D341Med (cell line): ENCODE data around the gene ABCA12.
A peak's percentile ranks its signal among the peaks of the same experiment; 100 is the strongest.

Experiments used
- DNase-seq: peaks from one replicate; pipeline ENCODE4 v3.0.0; 2012; ENCODE audit warnings: low spot score

ABCA12 gene

GRCh38 chr2:215032153-215032552 lies 106.3 kb downstream of the ABCA12 start:
- DNase-seq, result no peak

GRCh38 chr2:215031321-215031720 lies 107.1 kb downstream of the ABCA12 start:
- no peak for DNase-seq

GRCh38 chr2:215029936-215030335 lies 108.5 kb downstream of the ABCA12 start:
- DNase-seq, result no peak

- DNase-seq, result no peak
Measured at GRCh38 chr2:215028231-215028630, 110.2 kb downstream of the ABCA12 start.

GRCh38 chr2:215027779-215028178 lies 110.6 kb downstream of the ABCA12 start:
- no peak for DNase-seq

GRCh38 chr2:215022910-215023309 lies 115.5 kb downstream of the ABCA12 start:
- DNase-seq, result no peak

DNA sequence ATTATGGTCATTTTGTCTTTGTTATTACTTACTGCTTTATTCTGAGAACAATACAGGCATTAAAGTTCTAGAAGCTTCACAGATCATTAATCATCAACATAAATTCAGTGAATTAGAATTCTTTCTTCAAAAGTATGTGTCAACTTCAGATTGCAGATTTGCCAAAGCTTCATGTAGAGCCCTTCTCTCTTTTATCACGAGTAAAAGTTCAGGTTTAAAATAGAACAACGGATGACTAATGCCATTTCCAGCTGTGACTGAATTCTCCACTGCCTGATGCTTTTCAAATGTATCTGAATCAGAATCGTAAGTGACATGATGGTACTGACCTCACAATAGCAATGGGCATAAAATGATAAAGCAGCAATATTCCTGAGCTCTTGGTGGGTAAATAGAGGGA lies 116.0 kb downstream of the ABCA12 start:
- no peak for DNase-seq

- DNase-seq, result no peak
Measured at GRCh38 chr2:215020283-215020682, 118.1 kb downstream of the ABCA12 start.

DNA sequence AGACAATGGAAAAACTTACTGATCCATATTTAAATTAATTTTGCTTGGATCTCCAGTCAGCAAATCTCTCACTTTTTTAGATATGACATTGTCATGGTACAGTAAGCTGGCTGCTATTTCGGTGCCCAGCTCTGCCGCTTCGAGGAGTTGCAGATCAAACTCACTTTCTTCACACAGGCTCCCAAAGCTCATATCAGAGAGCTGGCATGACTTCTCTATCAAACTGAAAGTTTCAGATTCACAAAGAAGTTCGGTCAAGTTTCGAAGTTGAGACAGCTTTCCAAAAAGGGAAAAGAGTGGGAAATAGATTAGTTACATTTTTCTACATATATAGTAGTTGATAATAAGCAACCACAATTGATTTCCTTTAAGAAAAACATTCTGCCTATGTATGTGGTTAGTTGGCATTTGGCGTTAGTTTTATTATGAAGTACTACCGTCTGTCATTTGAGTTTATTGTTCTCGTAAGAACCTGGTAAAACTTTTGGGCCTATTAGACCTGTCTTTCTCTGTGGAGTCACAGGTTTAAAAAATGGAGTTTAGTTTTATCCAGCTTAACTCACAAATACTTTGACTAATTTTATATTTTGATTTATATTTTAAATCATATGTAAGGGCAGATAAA lies 118.8 kb downstream of the ABCA12 start:
- no peak for DNase-seq

DNA sequence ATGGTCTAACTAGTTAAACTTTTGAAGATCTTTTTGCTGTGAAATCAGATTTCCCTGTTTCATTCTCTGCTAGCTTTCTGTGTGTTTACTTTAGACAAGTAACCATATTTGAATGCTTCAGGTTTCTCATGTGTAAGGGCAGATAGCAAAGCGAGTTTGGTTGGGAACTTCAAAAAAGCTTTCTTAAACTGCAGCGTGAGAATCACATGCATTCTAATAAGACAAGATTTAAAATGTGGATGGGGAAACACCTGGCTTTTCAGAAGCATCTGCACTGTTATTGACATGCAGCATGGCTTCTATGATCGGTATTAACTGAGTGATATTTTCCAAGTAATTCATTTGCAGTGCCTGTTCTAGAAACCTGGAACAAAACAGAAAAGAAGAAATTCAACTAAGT lies 119.3 kb downstream of the ABCA12 start:
- DNase-seq, result no peak

DNA sequence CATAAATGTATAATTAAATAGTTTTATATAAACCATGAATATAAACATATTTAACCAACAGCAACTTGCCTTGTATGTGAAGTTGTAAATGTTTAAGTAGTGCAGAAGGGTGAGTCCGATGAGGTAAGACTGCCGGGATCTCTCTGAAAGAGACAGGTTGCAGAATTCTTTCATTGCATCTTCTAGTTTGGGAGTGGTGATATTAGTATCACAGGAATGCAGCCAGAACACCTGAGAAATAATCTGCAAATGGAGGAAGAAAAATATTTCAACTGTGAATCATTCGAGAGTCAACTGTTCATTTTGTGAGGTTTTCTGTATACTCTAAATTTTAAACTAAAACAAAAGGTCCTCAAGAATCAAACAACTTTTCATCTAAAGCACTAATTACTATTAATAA lies 123.0 kb downstream of the ABCA12 start:
- DNase-seq, result no peak

DNA sequence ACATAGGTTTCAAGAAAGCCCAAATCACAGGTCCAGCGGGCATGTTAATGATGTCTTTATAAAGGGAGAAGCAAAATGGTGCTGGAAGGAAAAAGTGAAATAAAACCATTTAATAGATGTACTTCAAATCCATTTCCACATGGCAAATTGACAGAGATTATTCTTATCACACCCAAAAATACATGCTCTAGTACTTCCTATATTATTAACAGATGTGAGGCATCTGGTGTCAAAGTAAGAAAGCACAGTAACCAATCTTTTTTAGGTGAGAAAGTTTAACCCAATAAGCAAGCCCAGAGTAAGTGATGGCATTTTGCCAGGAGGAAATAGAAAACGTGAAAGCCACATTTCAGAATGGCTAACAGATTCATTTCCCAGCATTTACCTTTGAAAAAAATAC lies 128.0 kb downstream of the ABCA12 start:
- no peak for DNase-seq

- DNase-seq, result no peak
Measured at GRCh38 chr2:215003001-215003400, 135.4 kb downstream of the ABCA12 start.

DNA sequence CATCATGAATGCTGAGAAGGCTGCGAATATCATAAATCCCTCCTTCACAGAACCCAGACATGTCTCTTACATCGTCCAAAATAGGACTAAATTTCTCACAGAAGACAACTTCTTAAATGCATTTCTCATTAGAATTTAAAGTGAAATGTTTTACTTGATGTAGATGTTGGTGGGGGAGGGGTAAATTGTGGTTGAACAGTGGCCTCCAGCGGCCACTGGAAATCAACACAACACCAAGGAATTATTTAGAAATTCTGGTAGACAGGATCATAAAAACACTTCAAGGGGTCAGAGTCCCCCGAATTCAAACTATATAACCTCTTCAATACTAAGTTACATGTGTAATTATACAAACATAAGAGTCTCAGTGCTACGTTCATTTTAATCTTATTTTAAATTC lies 135.9 kb downstream of the ABCA12 start:
- DNase-seq, result peak; percentile 50

- no peak for DNase-seq
Measured at GRCh38 chr2:215000721-215001120, 137.7 kb downstream of the ABCA12 start.

DNA sequence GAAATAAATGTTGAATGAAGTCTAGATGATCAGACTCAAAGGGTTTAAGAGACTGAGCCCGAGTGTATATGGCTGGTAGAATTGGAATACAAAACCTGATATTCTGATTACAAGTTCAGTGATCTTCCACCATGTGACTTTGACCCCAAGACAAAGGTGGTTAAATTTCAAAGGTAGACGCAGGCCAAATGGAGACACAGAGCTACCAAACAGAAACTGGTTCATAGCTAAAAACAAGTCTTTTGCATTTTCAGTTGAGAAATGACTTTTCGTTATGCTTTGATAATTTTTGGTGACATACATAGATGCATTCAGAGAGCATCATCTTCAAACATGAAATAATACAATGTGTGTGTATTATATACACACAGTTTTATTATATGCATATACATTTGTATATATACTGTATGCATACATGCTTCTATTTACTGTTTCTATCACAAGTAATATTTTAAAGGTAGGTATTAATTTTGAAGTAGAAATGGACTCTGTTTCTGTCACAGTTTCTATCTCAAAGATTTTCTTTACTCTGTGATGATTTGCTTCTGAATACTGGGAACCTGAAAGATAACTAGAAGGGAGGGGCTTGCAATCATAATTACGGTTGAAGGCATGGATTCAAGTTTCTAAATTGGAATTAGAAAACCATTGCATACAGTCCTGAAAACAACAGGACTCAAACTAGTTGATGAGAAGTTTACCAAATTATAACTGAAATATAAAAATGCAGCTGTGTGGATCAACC lies 142.3 kb downstream of the ABCA12 start:
- no peak for DNase-seq

DNA sequence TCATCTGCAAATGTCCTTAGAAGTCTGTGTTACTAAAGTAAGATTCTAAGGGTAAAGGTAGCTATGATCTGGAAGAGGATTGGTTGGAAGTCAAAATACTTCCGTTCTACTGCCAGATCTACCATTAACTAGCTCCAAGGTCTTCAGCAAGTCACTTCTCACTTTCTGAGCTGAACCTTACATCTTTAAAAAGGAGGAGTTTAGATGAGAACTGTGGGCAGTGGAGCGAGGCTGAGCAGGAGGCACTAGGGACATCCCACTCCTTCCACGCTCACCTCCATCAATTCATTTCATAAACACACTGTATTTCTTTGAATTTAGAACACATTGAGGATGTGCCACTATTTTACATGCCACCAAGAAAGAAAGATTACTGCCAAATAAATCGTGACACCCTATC lies 143.0 kb downstream of the ABCA12 start:
- DNase-seq, result no peak

- DNase-seq, result no peak
Measured at GRCh38 chr2:214992911-214993310, 145.5 kb downstream of the ABCA12 start.

DNA sequence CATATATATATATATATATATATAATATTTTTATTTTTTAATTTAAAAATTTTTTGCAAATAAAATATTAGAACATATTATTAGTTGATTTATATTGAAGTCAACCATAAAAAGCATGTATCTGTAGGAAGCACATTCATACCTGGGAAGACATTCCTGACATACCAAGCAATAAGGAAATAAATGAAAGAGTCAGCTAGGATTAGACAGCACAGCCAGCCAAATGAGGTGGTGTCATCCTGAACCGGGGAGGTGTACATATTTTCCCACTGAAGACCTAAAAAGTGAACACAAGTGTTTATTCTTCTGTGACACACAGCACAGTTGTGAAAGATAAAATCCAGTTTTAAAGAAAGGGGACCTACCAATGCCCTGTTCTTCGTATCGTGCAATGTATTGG lies 149.2 kb downstream of the ABCA12 start:
- no peak for DNase-seq

DNA sequence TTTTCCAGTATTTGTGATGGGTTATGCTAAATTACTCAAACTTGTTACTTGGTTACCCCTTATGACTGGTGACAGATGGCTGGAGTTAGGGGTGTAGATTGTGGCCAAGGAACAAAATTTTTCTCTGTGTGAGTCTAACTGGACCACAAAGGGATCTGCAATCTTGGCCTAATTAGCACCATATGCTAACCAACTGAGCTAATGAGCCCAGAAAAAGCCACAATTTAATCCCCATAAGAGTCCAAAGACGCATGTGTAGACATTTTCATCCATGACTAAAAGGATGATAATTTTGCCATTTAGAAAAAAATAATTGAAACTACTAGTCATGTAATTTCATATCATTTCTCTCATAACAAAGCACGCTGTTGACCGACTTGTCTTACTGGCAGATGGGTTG lies 151.2 kb downstream of the ABCA12 start:
- no peak for DNase-seq

DNA sequence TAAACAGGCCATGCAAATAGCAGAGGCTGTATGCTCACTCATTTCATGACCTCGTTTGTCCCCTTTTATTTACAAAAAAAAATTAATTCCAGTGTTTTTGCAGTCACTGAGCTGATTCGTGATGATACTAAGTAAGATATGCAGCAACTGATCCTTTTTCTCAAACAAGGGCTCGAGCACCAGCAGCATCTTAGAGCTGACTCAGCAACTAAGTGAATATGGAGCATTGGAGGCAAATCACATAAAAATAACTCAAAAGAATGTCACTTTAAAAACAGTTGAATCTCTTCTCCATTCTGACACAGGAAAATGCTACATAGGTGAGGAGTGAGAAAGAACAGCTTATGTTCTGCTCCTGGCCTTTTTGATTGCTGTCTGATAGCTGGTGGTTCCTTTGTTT lies 152.8 kb downstream of the ABCA12 start:
- no peak for DNase-seq

GRCh38 chr2:214966420-214966819 lies 172.0 kb downstream of the ABCA12 start:
- DNase-seq, result peak; percentile 20

GRCh38 chr2:214960677-214961076 lies 177.7 kb downstream of the ABCA12 start:
- no peak for DNase-seq

GRCh38 chr2:214946949-214947348 lies 191.5 kb downstream of the ABCA12 start:
- DNase-seq, result no peak
